Adrenal gland (tissue), 5 donors: ENCODE results near the gene MRPL51.

Source experiments
- CTCF ChIP-seq, 6 experiments: fragments of 450-650 bp in 4 of 6; fragments of 200-600 bp in 2 of 6; sonication (generic) in 1 of 6; IDR thresholded peaks; 1 replicate in 5 of 6; 2 replicates in 1 of 6; pipeline versions ENCODE4 v1.5.1 to v1.8.0; 2016 to 2021; ENCODE audit warnings: antibody characterized with exemption in 6 of 6, mild to moderate bottlenecking in 2 of 6, moderate library complexity in 1 of 6
- POLR2A ChIP-seq, 2 donors: fragments of 450-650 bp; IDR thresholded peaks; one replicate each; pipeline ENCODE4 v1.6.1; 2017; ENCODE audit warnings: antibody characterized with exemption in 2 of 2, mild to moderate bottlenecking in 2 of 2, moderate library complexity in 1 of 2
- donor health status: DM: no; HTN: no; CAD: no.

GRCh38 chr12:6535697-6535946, 42.6 kb upstream of the MRPL51 start:
- TF ChIP-seq POLR2A (IDR thresholded peaks at IDR 0.05) (no peak), CTCF (IDR thresholded peaks at IDR 0.05) (peak in 1 of 6 experiments; percentile 5)
